ENCODE measurements around the gene SURF1. TPM values are rescaled to one million over a fixed set of nuclear protein-coding genes. Genes with fewer than 3 reads are reported as not detected.

Gene SURF1
- total and polyA plus RNA-seq, 2 donors (not counting 1 experiment from before 2014, with no cell fraction given), result 44.1 to 54.5 TPM

DNA sequence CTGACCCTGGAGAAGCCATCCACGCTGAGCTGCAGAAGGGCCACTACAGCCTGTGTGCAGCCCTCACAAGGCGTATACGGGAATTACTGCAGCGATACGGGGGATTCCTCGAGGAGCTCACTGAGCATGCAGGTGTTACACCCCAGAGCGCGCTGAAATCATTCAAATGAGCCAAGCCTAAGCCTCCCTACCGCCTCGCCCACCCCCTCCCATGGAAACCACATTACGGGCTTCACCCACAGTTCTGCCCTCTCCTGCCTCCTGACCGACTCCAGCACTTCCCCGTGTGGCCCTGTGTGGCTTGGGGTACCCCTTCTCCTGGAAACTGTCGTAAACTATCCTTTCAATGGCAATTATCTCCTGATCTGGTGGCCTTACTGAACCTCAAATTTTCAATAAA is 33.6 kb downstream of the SURF1 start:
- Histone ChIP-seq H3K4me3 (ENCODE audit: control extremely low read depth in 1 of 5, extremely low read depth in 1 of 5, insufficient read depth in 1 of 5, low read depth in 2 of 5, low read length in 4 of 5) (no peak overlapping the region), H4K20me1 (ENCODE audit: control insufficient read depth, insufficient read depth, low read length, poor library complexity, severe bottlenecking) (no peaks in the 10 kb centered on the region), H2AFZ (ENCODE audit: insufficient read depth, low read depth, low read length, poor library complexity, severe bottlenecking) (no peak overlapping the region), H3K27me3 (replicated peaks in 1 of 4; ENCODE audit: control extremely low read depth in 1 of 4, control insufficient read depth in 3 of 4, insufficient read depth in 4 of 4, low read length in 3 of 4) (no peaks in the 10 kb centered on the region), H3K36me3 (replicated peaks in 1 of 2; ENCODE audit: control extremely low read depth in 1 of 2, control insufficient read depth in 1 of 2, extremely low read depth in 1 of 2, insufficient read depth in 2 of 2, low read length in 1 of 2) (peaks cover 0 to 1% of the 10 kb centered on the region in 2 experiments), H3K4me2 (replicated peaks; ENCODE audit: low read depth, low read length, poor library complexity, severe bottlenecking) (no peak overlapping the region), H3K9me3 (ENCODE audit: control extremely low read depth in 1 of 3, control insufficient read depth in 2 of 3, insufficient read depth in 1 of 3, low read length in 2 of 3) (peaks cover 0 to 8% (median 0%) of the 10 kb centered on the region in 3 donors), H3K4me1 (ENCODE audit: control insufficient read depth in 2 of 2, insufficient read depth in 2 of 2, low read length in 2 of 2) (no peaks in the 10 kb centered on the region), H3K9ac (ENCODE audit: low read length) (no peak overlapping the region), H3K79me2 (ENCODE audit: control insufficient read depth, insufficient read depth, low read length) (no peaks in the 10 kb centered on the region), H3K27ac (ENCODE audit: low read length in 2 of 2) (no peak overlapping the region)
- TF ChIP-seq EZH2 (IDR thresholded peaks at IDR 0.05; ENCODE audit: borderline replicate concordance, insufficient read depth, low read depth, low read length, poor library complexity, severe bottlenecking), result no peak
- TF ChIP-seq, protein P1, sequence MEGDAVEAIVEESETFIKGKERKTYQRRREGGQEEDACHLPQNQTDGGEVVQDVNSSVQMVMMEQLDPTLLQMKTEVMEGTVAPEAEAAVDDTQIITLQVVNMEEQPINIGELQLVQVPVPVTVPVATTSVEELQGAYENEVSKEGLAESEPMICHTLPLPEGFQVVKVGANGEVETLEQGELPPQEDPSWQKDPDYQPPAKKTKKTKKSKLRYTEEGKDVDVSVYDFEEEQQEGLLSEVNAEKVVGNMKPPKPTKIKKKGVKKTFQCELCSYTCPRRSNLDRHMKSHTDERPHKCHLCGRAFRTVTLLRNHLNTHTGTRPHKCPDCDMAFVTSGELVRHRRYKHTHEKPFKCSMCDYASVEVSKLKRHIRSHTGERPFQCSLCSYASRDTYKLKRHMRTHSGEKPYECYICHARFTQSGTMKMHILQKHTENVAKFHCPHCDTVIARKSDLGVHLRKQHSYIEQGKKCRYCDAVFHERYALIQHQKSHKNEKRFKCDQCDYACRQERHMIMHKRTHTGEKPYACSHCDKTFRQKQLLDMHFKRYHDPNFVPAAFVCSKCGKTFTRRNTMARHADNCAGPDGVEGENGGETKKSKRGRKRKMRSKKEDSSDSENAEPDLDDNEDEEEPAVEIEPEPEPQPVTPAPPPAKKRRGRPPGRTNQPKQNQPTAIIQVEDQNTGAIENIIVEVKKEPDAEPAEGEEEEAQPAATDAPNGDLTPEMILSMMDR (IDR thresholded peaks at IDR 0.05), result no peak
- no peaks in the 10 kb centered on the region for H3K9me3 Mint-ChIP-seq (ENCODE audit: insufficient read depth)
- H3K27me3 Mint-ChIP-seq, result peaks cover 4% of the 10 kb centered on the region
- ATAC-seq (ENCODE audit: low read depth), result no peak
- no peaks in the 10 kb centered on the region for H3K4me1 Mint-ChIP-seq
- no peak for DNase-seq
- ChIA-PET CTCF (no interaction called here), POLR2A (interaction anchor here (0.6 kb wide), 1 partner anchor 172 kb away, joined by 3 read pairs; no protein-coding TSS in a partner anchor)
- H3K27ac Mint-ChIP-seq, result no peak overlapping the region
- H3K4me3 Mint-ChIP-seq, result no peak overlapping the region
- WGBS (ENCODE audit: insufficient coverage), result 61% methylated on average over 14 of the region's 14 CpGs
- intact Hi-C loops (cut with micrococcal nuclease), result no loop called here

DNA sequence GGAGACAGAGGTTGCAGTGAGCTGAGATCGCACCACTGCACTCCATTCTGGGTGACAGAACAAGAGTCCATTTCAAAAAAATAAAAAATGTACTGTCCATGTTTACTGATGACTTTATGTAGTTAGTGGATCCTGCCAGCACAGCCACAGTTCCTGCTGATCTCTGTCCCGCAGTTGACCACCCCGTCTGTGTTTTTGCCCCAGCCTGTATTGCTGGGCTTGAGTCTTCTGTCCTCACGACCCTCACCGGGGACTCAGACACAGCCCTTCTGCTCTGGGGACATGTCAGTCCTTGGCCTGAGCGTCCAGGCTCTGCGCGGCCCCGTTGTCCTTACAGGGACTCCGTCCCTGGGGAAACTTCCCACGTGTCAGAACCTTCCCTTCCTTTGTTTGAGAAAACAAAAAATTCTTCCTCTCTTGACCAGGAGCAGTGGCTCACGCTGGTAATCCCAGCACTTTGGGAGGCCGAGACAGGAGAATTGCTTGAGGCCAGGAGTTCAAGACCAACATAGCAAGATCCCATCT is 34.8 kb downstream of the SURF1 start:
- H3K9me3 Mint-ChIP-seq (ENCODE audit: insufficient read depth), result no peaks in the 10 kb centered on the region
- no peak overlapping the region for H3K27ac Mint-ChIP-seq
- H3K27me3 Mint-ChIP-seq, result peaks cover 4% of the 10 kb centered on the region
- Histone ChIP-seq H3K4me3 (ENCODE audit: control extremely low read depth in 1 of 5, extremely low read depth in 1 of 5, insufficient read depth in 1 of 5, low read depth in 2 of 5, low read length in 4 of 5) (no peak overlapping the region), H4K20me1 (ENCODE audit: control insufficient read depth, insufficient read depth, low read length, poor library complexity, severe bottlenecking) (no peaks in the 10 kb centered on the region), H3K27me3 (replicated peaks in 1 of 4; ENCODE audit: control extremely low read depth in 1 of 4, control insufficient read depth in 3 of 4, insufficient read depth in 4 of 4, low read length in 3 of 4) (no peaks in the 10 kb centered on the region), H3K9me3 (ENCODE audit: control extremely low read depth in 1 of 3, control insufficient read depth in 2 of 3, insufficient read depth in 1 of 3, low read length in 2 of 3) (peaks cover 0 to 8% (median 0%) of the 10 kb centered on the region in 3 donors), H3K27ac (ENCODE audit: low read length in 2 of 2) (no peak overlapping the region), H3K4me2 (replicated peaks; ENCODE audit: low read depth, low read length, poor library complexity, severe bottlenecking) (no peak overlapping the region), H3K4me1 (ENCODE audit: control insufficient read depth in 2 of 2, insufficient read depth in 2 of 2, low read length in 2 of 2) (no peaks in the 10 kb centered on the region), H3K79me2 (ENCODE audit: control insufficient read depth, insufficient read depth, low read length) (no peaks in the 10 kb centered on the region), H3K36me3 (replicated peaks in 1 of 2; ENCODE audit: control extremely low read depth in 1 of 2, control insufficient read depth in 1 of 2, extremely low read depth in 1 of 2, insufficient read depth in 2 of 2, low read length in 1 of 2) (no peaks in the 10 kb centered on the region), H3K9ac (ENCODE audit: low read length) (no peak overlapping the region), H2AFZ (ENCODE audit: insufficient read depth, low read depth, low read length, poor library complexity, severe bottlenecking) (no peak overlapping the region)
- ChIA-PET POLR2A (no interaction called here), CTCF (no interaction called here)
- intact Hi-C loops (cut with micrococcal nuclease), result no loop called here
- DNase-seq (no peak), ATAC-seq (ENCODE audit: low read depth) (no peak)
- H3K4me3 Mint-ChIP-seq, result no peak overlapping the region
- WGBS (ENCODE audit: insufficient coverage), result 86% methylated on average over 5 of the region's 13 CpGs
- TF ChIP-seq EZH2 (IDR thresholded peaks at IDR 0.05; ENCODE audit: borderline replicate concordance, insufficient read depth, low read depth, low read length, poor library complexity, severe bottlenecking), result no peak
- TF ChIP-seq, protein P1 (IDR thresholded peaks at IDR 0.05), result no peak
- no peaks in the 10 kb centered on the region for H3K4me1 Mint-ChIP-seq

Measured in B cell (primary cell).